H9 (cell line): ENCODE measurements around the gene SAFB. TPM values are rescaled to one million over a fixed set of nuclear protein-coding genes. Genes with fewer than 3 reads are reported as not detected.

ENCODE experiments used
- DNase-seq: peaks from one replicate; pipeline ENCODE4 v3.0.0-alpha.2; 2017
- H2AFZ ChIP-seq: one replicate; pipeline ENCODE4 v1.6.1; 2013; ENCODE audit warnings: mild to moderate bottlenecking, low read length, control low read depth, moderate library complexity
- H2AK5ac ChIP-seq: 2 replicates; pipeline ENCODE4 v1.6.1; 2013; ENCODE audit warnings: low read length, control low read depth, mixed read lengths; ENCODE audit not compliant: insufficient read length
- H2BK120ac ChIP-seq: one replicate; pipeline ENCODE4 v1.6.1; 2013; ENCODE audit warnings: low read depth, mild to moderate bottlenecking, low read length, control low read depth, inconsistent platforms; ENCODE audit not compliant: poor library complexity, severe bottlenecking
- H2BK12ac ChIP-seq: 2 replicates; pipeline ENCODE4 v1.6.1; 2013; ENCODE audit warnings: low read length, control low read depth, mixed read lengths, low read depth; ENCODE audit not compliant: insufficient read length
- H2BK15ac ChIP-seq: 2 replicates; pipeline ENCODE4 v1.6.1; 2013; ENCODE audit warnings: low read depth, low read length, control low read depth
- H2BK20ac ChIP-seq: one replicate; pipeline ENCODE4 v1.6.1; 2013; ENCODE audit warnings: low read depth, mild to moderate bottlenecking, low read length, control low read depth, inconsistent platforms; ENCODE audit not compliant: poor library complexity, severe bottlenecking
- H2BK5ac ChIP-seq: 2 replicates; pipeline ENCODE4 v1.6.1; 2013; ENCODE audit warnings: low read length, control low read depth, mixed read lengths; ENCODE audit not compliant: insufficient read length
- H3K14ac ChIP-seq: 2 replicates; pipeline ENCODE4 v1.6.1; 2013; ENCODE audit warnings: low read length, control low read depth; ENCODE audit not compliant: insufficient read depth
- H3K18ac ChIP-seq: 2 replicates; pipeline ENCODE4 v1.6.1; 2013; ENCODE audit warnings: low read depth, mild to moderate bottlenecking, mixed read lengths, low read length, control low read depth; ENCODE audit not compliant: insufficient read length
- H3K23ac ChIP-seq: 2 replicates; pipeline ENCODE4 v1.6.1; 2013; ENCODE audit warnings: low read length, control low read depth, mixed read lengths, low read depth; ENCODE audit not compliant: insufficient read length
- H3K23me2 ChIP-seq: 2 replicates; pipeline ENCODE4 v1.6.1; 2013; ENCODE audit warnings: low read depth, mild to moderate bottlenecking, mixed read lengths, low read length, control low read depth; ENCODE audit not compliant: insufficient read length, poor library complexity, severe bottlenecking
- H3K27ac ChIP-seq: 2 replicates; pipeline ENCODE4 v1.5.1; 2013; ENCODE audit warnings: low read length, control low read depth, mixed read lengths, low read depth; ENCODE audit not compliant: insufficient read length
- H3K27me3 ChIP-seq: 2 replicates; pipeline ENCODE4 v1.6.1; 2013; ENCODE audit warnings: low read length, control low read depth, inconsistent platforms; ENCODE audit not compliant: insufficient read depth
- H3K4ac ChIP-seq: 2 replicates; pipeline ENCODE4 v1.6.1; 2013; ENCODE audit warnings: low read depth, mild to moderate bottlenecking, control low read depth, inconsistent platforms, low read length, moderate library complexity
- H3K4me1 ChIP-seq: 2 replicates; pipeline ENCODE4 v1.6.1; 2013; ENCODE audit warnings: low read length, control low read depth, inconsistent platforms; ENCODE audit not compliant: insufficient read depth
- H3K4me2 ChIP-seq: 2 replicates; pipeline ENCODE4 v1.6.1; 2013; ENCODE audit warnings: low read length, control low read depth, mixed read lengths; ENCODE audit not compliant: insufficient read length, insufficient read depth
- H3K56ac ChIP-seq: 2 replicates; pipeline ENCODE4 v1.6.1; 2013; ENCODE audit warnings: low read depth, mild to moderate bottlenecking, mixed read lengths, low read length, control low read depth; ENCODE audit not compliant: insufficient read length
- H3K79me1 ChIP-seq: 2 replicates; pipeline ENCODE4 v1.6.1; 2013; ENCODE audit warnings: low read depth, mild to moderate bottlenecking, moderate library complexity, low read length, control low read depth, inconsistent platforms; ENCODE audit not compliant: insufficient read depth, poor library complexity, severe bottlenecking
- H3K79me2 ChIP-seq: 2 replicates; pipeline ENCODE4 v1.6.1; 2013; ENCODE audit warnings: low read length, control low read depth, inconsistent platforms; ENCODE audit not compliant: insufficient read depth
- H3K9ac ChIP-seq: 2 replicates; pipeline ENCODE4 v1.6.1; 2013; ENCODE audit warnings: low read length, control low read depth, mixed read lengths; ENCODE audit not compliant: insufficient read length; ENCODE audit errors: extremely low read depth
- H3K9me3 ChIP-seq: one replicate; pipeline ENCODE4 v1.6.1; 2013; ENCODE audit warnings: low read depth, low read length, inconsistent platforms; ENCODE audit not compliant: control insufficient read depth
- H3T11ph ChIP-seq: one replicate; pipeline ENCODE4 v1.6.1; 2013; ENCODE audit warnings: mild to moderate bottlenecking, low read length, control low read depth, inconsistent platforms
- H4K20me1 ChIP-seq: one replicate; pipeline ENCODE4 v1.6.1; 2013; ENCODE audit not compliant: control insufficient read depth, insufficient read length, insufficient read depth
- H4K5ac ChIP-seq: 2 replicates; pipeline ENCODE4 v1.6.1; 2013; ENCODE audit warnings: low read depth, mild to moderate bottlenecking, mixed read lengths, low read length, control low read depth; ENCODE audit not compliant: insufficient read length
- H4K8ac ChIP-seq: replicated peaks from 2 replicates; pipeline ENCODE4 v1.6.1; 2013; ENCODE audit warnings: low read length, control low read depth, mixed read lengths, low read depth; ENCODE audit not compliant: insufficient read length
- H4K91ac ChIP-seq: 2 replicates; pipeline ENCODE4 v1.6.1; 2013; ENCODE audit warnings: low read depth, mild to moderate bottlenecking, moderate library complexity, mixed read lengths, low read length, control low read depth; ENCODE audit not compliant: insufficient read length
- H3K27ac Mint-ChIP-seq, 3 experiments: 2 replicates in 2 of 3; 3 replicates in 1 of 3; pipeline ENCODE4 v1.8.0; 2020 to 2021; ENCODE audit warnings: mixed read lengths in 3 of 3, mild to moderate bottlenecking in 1 of 3, moderate library complexity in 1 of 3
- H3K27me3 Mint-ChIP-seq: 2 replicates; pipeline ENCODE4 v1.8.0; 2021; ENCODE audit warnings: low read depth, mild to moderate bottlenecking, moderate library complexity, mixed read lengths
- H3K36me3 Mint-ChIP-seq, 3 experiments: 2 replicates in 2 of 3; 3 replicates in 1 of 3; pipeline ENCODE4 v1.8.0; 2020 to 2021; ENCODE audit warnings: low read depth in 3 of 3, mixed read lengths in 3 of 3; ENCODE audit not compliant: insufficient read depth in 1 of 3
- H3K4me1 Mint-ChIP-seq, 2 experiments: 2 replicates each; pipeline ENCODE4 v1.8.0; 2020; ENCODE audit warnings: mixed read lengths in 2 of 2
- H3K4me3 Mint-ChIP-seq, 2 experiments: 2 replicates in 1 of 2; 3 replicates in 1 of 2; pipeline ENCODE4 v1.8.0; 2020 to 2021; ENCODE audit warnings: mild to moderate bottlenecking in 2 of 2, mixed read lengths in 2 of 2, moderate library complexity in 1 of 2
- H3K9me3 Mint-ChIP-seq, 2 experiments: 2 replicates in 1 of 2; 3 replicates in 1 of 2; pipeline ENCODE4 v1.8.0; 2020; ENCODE audit warnings: mild to moderate bottlenecking in 2 of 2, mixed read lengths in 2 of 2, moderate library complexity in 1 of 2
- CTCF ChIP-seq: fragments of 200-600 bp; sonication (generic); conservative IDR thresholded peaks from 3 replicates; pipeline ENCODE4 v1.8.0; 2021; ENCODE audit warnings: antibody characterized with exemption, mild to moderate bottlenecking
- WGBS: extraction: QIAGEN DNeasy Blood & Tissue Kit; methylation state at CpG from one replicate; pipeline ENCODE4 v1.1.7; 2013; ENCODE audit warnings: missing lambda C conversion rate, low lambda C conversion rate, mixed read lengths; ENCODE audit not compliant: insufficient read length; ENCODE audit errors: extremely low coverage; 5-methylcytosine and 5-hydroxymethylcytosine counted together
- total RNA-seq: library from RNA; stranded (reverse); gene quantifications from 2 replicates; pipeline ENCODE4 v1.2.1, GENCODE V29; 2021

SAFB gene
- total RNA-seq, 1 experiment from 2014 or later = 110 TPM

GRCh38 chr19:5654931-5655330 is 32.0 kb downstream of the SAFB start:
- H3K27ac Mint-ChIP-seq = no peak overlapping the region; a peak in 1 of 7 replicates
- Histone ChIP-seq H3K23me2 (no peaks in the 10 kb centered on the region), H2BK12ac (no peak overlapping the region), H3K27ac (no peak overlapping the region), H3K79me2 (no peaks in the 10 kb centered on the region), H3T11ph (no peak overlapping the region), H3K27me3 (no peaks in the 10 kb centered on the region), H4K8ac (no peak overlapping the region), H3K9me3 (no peaks in the 10 kb centered on the region), H3K14ac (no peak overlapping the region), H2BK5ac (no peak overlapping the region), H3K56ac (no peak overlapping the region), H3K4me2 (no peak overlapping the region), H3K18ac (no peak overlapping the region), H2AFZ (no peak overlapping the region), H2AK5ac (no peak overlapping the region), H2BK120ac (no peak overlapping the region), H4K5ac (no peak overlapping the region), H3K4me1 (no peaks in the 10 kb centered on the region), H3K79me1 (no peaks in the 10 kb centered on the region), H3K23ac (no peak overlapping the region), H3K9ac (no peak overlapping the region), H4K20me1 (no peaks in the 10 kb centered on the region), H2BK15ac (no peak overlapping the region), H2BK20ac (no peak overlapping the region), H4K91ac (no peak overlapping the region), H3K4ac (no peak overlapping the region)
- H3K4me1 Mint-ChIP-seq = no peaks in the 10 kb centered on the region
- no peak for TF ChIP-seq CTCF
- H3K27me3 Mint-ChIP-seq = no peaks in the 10 kb centered on the region
- peaks cover 52 to 95% (median 80%) of the 10 kb centered on the region in 3 experiments; a peak in 6 of 7 replicates for H3K36me3 Mint-ChIP-seq
- DNase-seq = no peak
- WGBS = no CpG with 5 or more reads among the region's 5 CpGs
- no peaks in the 10 kb centered on the region for H3K9me3 Mint-ChIP-seq
- no peak overlapping the region for H3K4me3 Mint-ChIP-seq
